GM19025 (cell line): ENCODE measurements around the gene NEK4.
"Not testable (repeated sequence)": the region's sequence is repeated elsewhere in the genome, so short reads cannot be mapped to it uniquely, and the experiment has no call there.

ENCODE experiments used
- ATAC-seq: cut with Tn5 transposase; IDR thresholded peaks from one replicate; pipeline ENCODE4 v1.9.1; 2021; ENCODE audit warnings: mild to moderate bottlenecking, low read depth, moderate library complexity; ENCODE audit not compliant: unreplicated experiment

Gene NEK4

GRCh38 chr3:52743152-52743551 lies 27.6 kb downstream of the NEK4 start:
- no peak for ATAC-seq

DNA sequence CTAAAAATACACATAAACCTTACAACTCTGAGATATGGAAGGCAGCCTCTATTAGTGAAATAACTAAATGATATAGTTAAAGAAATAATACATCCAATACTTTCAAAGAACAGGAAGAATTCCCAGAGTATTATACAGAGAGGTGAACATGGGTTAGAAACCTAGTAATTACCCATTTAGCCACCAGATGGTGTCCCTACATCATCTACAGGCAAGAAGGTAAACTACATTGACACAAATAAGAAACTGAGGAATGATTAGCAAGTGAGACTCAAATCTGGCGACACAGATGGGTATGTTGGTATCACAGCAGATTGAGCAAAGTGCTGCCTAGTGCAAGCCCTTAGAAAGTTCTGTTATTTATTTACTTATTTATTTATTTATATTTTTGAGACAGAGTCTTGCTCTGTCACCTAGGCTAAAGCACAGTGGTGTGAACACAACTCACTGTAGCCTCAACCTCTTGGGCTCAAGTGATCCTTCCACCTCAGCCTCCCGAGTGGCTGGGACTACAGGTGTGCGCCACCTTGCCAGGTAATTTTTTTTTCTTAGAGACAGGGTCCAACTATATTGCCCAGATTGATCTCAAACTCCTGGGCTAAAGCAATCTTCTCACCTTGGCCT lies 28.2 kb downstream of the NEK4 start:
- ATAC-seq: no peak

GRCh38 chr3:52739730-52740129 lies 31.0 kb downstream of the NEK4 start:
- no peak for ATAC-seq

DNA sequence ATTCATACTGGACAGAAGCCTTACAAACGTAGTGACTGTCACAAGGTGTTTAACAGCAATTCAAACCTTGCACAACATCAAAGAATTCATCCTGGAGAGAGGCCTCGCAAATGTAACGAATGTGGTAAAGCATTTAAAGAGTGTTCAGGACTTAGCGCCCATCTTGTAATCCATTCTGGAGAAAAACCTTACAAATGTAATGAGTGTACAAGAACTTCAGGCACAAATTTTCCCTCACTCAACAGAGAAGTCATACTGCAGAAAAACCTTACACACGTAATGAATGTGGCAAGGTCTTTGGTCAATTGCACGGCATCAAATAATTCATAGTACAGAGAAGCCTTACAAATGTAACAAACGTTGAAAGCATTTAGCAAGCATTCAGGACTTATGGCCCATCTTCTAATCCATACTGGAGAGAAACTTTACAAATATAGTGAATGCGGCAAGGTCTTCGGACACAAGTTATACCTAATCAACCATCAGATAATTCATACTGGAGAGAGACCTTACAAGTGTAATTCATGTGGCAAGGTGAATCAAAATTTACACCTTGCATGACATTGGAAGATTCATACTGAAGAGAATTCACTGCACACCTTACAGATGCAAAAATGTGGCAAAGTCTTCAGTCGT lies 37.4 kb downstream of the NEK4 start:
- no peak for ATAC-seq

GRCh38 chr3:52731590-52731989 lies 39.1 kb downstream of the NEK4 start:
- ATAC-seq: no peak

- no peak for ATAC-seq
Measured at GRCh38 chr3:52730681-52731080, 40.1 kb downstream of the NEK4 start.

GRCh38 chr3:52728753-52729152 lies 42.0 kb downstream of the NEK4 start:
- ATAC-seq: not testable (repeated sequence)

DNA sequence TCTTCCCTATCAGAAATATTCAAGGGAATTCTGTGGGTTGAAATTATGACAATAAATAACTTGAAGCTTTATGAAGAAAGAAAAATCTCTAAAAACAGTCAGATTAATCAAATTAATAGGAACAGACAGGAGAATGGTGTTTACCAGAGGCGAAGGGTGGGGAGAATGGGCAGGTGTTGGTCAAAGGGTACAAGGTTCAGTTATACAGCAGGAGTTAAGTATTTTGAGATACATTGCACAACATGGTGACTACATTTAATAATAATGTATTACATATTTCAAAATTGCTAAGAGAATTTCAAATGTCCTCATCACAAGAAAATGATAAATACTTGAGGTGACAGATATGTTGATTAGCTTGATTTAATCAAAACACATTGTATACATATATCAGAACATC lies 46.2 kb downstream of the NEK4 start:
- no peak for ATAC-seq

DNA sequence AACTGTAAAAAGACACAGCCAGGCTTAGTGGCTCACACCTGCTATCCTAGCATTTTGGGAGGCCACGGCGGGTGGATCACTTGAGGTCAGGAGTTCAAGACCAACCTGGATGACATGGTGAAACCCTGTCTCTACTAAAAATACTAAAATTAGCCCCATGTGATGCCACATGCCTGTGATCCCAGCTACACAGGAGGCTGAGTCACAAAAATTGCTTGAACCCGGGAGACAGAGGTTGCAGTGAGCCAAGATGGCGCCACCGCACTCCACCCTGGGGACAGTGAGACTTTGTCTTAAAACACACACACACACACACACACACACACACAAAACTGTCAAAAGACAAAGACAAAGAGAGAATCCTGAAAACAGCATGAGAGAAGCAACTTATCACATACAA lies 46.8 kb downstream of the NEK4 start:
- ATAC-seq: no peak

GRCh38 chr3:52722491-52722890 lies 48.2 kb downstream of the NEK4 start:
- ATAC-seq: no peak

GRCh38 chr3:52721730-52722008 lies 49.1 kb downstream of the NEK4 start:
- no peak for ATAC-seq

GRCh38 chr3:52721002-52721729 lies 49.6 kb downstream of the NEK4 start:
- no peak for ATAC-seq

- no peak for ATAC-seq
Measured at GRCh38 chr3:52719618-52720017, 51.1 kb downstream of the NEK4 start.

GRCh38 chr3:52715714-52716305 lies 54.9 kb downstream of the NEK4 start:
- no peak for ATAC-seq

DNA sequence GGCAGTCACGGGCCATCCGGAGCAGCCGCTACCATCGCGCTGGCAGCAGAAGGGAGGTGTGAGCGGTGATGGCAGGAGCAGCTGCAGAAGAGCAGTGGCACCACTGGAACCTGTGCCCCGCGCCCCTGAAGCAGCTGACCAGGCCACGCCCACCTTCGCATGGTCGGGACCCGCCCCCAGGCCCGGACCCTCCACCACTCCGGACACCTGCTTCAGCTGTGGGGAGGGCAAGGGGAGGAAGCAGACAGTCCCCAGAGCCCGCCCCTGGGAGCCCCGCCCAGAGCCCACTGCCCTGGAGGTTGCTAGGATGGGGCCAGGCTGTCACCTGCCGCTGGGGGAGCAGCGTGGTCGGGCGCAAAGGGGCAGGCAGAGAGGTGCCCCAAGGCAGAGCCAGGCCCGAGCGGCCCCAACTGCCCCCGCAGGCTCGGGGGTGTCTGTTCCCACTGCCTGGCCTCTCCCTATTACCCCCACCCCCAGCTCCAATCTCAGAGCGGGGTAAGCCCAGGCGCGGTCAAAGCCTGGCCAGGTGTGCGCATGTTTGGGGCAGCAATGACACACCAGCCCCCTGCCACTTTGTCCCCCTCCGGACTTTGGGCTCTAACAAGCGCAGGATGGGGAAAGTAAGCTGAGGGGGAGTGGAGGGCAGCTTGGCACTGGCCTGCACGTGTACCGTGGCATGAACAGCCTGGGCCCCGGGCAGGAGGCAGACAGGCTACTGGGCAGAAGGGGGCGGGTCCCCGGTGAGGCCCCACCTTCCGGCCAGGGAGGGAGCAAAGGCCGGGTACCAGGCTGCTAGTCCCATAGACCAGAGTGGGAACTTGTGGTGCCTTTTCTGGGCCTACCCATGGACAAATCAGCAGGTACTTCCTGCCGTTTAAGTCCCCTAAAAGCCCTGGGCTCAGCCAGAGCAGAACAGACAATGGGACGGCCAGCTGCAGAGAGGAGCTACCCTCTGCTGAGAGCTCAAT lies 56.1 kb downstream of the NEK4 start:
- ATAC-seq: no peak

DNA sequence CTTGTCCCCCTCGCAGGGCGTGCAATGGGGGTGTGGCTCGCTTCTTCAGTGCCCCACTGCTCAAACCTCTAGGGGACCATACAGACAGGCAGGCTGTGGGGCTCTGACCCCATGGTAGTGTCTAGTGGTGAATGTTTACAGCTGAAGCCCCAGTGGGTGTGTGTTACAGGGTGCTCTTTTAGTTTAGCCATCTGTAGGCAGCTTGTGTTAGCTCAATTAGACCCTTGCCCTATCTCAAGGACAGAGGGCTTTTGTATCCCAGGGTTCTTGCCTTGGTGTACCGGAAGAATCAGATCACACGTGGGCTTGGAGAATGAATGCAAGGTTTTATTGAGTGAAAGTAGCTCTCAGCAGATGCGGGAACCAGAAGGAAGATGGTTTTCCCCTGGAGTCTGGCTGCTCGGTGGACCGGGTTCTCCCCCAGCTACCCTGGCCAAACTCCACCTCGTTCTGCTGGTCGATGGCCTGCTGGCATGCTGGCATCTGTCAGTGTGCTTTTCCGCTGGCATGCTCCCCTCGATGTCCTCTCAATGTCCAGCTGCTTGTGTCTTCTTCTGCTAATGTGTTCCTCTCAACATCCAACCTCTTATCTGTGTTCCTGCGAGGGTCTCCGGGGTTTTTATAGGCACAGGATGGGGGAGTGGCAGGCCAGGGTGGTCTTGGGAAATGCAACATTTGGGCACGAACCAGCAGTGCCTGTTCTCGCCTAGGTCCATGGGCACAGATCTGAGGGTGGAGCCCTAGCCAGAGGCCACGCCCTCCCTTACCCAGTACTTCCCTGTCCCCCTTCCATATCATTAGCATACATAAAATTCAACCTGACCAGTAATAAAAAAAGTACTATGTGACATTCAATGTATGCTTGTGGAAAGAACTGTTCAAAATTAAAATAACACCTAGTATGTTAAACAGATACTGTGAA lies 58.2 kb downstream of the NEK4 start:
- ATAC-seq: no peak

DNA sequence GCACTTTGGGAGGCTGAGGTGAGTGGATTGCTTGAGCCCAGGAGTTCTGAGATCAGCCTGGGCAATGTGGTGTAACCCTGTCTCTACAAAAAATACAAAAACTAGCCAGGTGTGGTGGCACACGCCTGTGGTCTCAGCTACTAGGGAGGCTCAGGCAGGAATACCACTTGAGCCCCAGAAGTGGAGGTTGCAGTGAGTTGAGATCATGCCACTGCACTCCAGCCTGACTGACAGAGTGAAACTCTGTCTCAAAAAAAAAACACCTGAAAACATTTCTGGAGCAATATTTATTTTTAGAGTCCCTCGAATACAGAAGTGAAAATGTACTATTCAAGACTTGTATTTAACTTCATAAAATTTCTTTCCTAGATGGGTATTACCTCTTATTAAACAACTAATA lies 60.2 kb downstream of the NEK4 start:
- ATAC-seq: no peak

DNA sequence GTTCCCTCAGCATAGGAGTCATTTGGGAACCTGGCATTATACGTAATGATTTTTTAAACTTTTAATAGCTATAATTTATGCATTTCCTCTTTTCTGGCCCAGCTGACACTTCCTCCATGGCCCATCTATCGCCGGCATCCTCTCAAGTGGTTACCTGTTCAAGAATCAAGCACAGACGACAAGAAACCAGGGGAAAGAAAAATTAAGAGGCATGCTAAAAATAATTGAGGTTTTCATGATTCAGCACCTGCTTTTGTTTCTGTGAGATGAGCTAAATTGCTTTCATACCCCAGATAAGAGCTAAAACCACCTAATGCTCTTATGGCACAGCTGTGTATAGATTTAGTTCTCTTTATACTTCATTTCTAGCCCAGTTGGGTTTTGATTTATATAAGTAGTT lies 63.2 kb downstream of the NEK4 start:
- ATAC-seq: no peak
